ENCODE data around the gene RP9. TPM values are rescaled to one million over a fixed set of nuclear protein-coding genes. Genes with fewer than 3 reads are reported as not detected.

Gene RP9
- total and polyA plus RNA-seq, 12 donors, result 4.2 to 23.0 (median 12.1) TPM

GRCh38 chr7:33091111-33091531 lies 18.1 kb downstream of the RP9 start:
- Histone ChIP-seq H3K27me3 (no peaks in the 10 kb centered on the region), H3K9me3 (replicated peaks in 1 of 3) (no peaks in the 10 kb centered on the region), H3K4me3 (no peak overlapping the region), H3K27ac (no peak overlapping the region), H3K4me1 (replicated peaks in 1 of 2) (no peaks in the 10 kb centered on the region), H3K36me3 (replicated peaks in 1 of 2) (peaks cover 0 to 19% of the 10 kb centered on the region in 2 donors)
- intact Hi-C loops (cut with DNase I), result no loop called here
- WGBS, 4 donors, result 86 to 92% (median 86%) methylated on average over 4 of the region's 4 CpGs
- no peak for TF ChIP-seq CTCF (IDR thresholded peaks at IDR 0.05)
- no peak for TF ChIP-seq POLR2A (IDR thresholded peaks at IDR 0.05)
- DNase-seq, result no peak

GRCh38 chr7:33089142-33089541 lies 20.1 kb downstream of the RP9 start:
- Histone ChIP-seq H3K36me3 (replicated peaks in 1 of 2) (peaks cover 0 to 2% of the 10 kb centered on the region in 2 donors), H3K4me3 (no peak overlapping the region), H3K27ac (no peak overlapping the region), H3K9me3 (replicated peaks in 1 of 3) (no peaks in the 10 kb centered on the region), H3K27me3 (no peaks in the 10 kb centered on the region), H3K4me1 (replicated peaks in 1 of 2) (no peaks in the 10 kb centered on the region)
- TF ChIP-seq CTCF (IDR thresholded peaks at IDR 0.05) (no peak), POLR2A (IDR thresholded peaks at IDR 0.05) (no peak)
- DNase-seq, result no peak
- intact Hi-C loops (cut with DNase I), result no loop called here
- 55 to 95% (median 68%) methylated on average over 2 to 7 of the region's 7 CpGs for WGBS, 4 donors

- 58 to 69% (median 66%) methylated on average over 2 of the region's 2 CpGs for WGBS, 4 donors
- H3K27ac ChIP-seq, result no peak overlapping the region
- no peaks in the 10 kb centered on the region for H3K9me3 ChIP-seq (replicated peaks in 1 of 3)
- TF ChIP-seq POLR2A (IDR thresholded peaks at IDR 0.05), result no peak
- no peak for TF ChIP-seq CTCF (IDR thresholded peaks at IDR 0.05)
- no peaks in the 10 kb centered on the region for H3K36me3 ChIP-seq (replicated peaks in 1 of 2)
- no peak for DNase-seq
- no peak overlapping the region for H3K4me3 ChIP-seq
- H3K4me1 ChIP-seq (replicated peaks in 1 of 2), result no peaks in the 10 kb centered on the region
- no peaks in the 10 kb centered on the region for H3K27me3 ChIP-seq
- intact Hi-C loops (cut with DNase I), result no loop called here
These were observed 21.3 kb downstream of the RP9 start for GRCh38 chr7:33087858-33088257.

GRCh38 chr7:33087356-33087755 lies 21.8 kb downstream of the RP9 start:
- no peak for DNase-seq
- H3K27ac ChIP-seq, result no peak overlapping the region
- TF ChIP-seq CTCF (IDR thresholded peaks at IDR 0.05) (no peak), POLR2A (IDR thresholded peaks at IDR 0.05) (no peak)
- 29 to 78% (median 57%) methylated on average over 2 of the region's 2 CpGs for WGBS, 4 donors
- no peaks in the 10 kb centered on the region for H3K27me3 ChIP-seq
- intact Hi-C loops (cut with DNase I), result no loop called here
- H3K9me3 ChIP-seq (replicated peaks in 1 of 3), result no peaks in the 10 kb centered on the region
- no peaks in the 10 kb centered on the region for H3K4me1 ChIP-seq (replicated peaks in 1 of 2)
- H3K4me3 ChIP-seq, result no peak overlapping the region
- H3K36me3 ChIP-seq (replicated peaks in 1 of 2), result no peaks in the 10 kb centered on the region

Data from adrenal gland (tissue), 12 donors.